Endothelial cell of umbilical vein (primary cell): ENCODE measurements around the gene PAX3. TPM values are rescaled to one million over a fixed set of nuclear protein-coding genes. Genes with fewer than 3 reads are reported as not detected.

Source experiments
- BruUV-seq: library from RNA; stranded (reverse); fragments of 400-500 nt; replicated peaks from 2 replicates; lab custom pipeline; 2021; lab: Mats Ljungman, UMichigan
- CTCF ChIA-PET: fragments of 300-600, 350-600 bp; sonication (Branson Sonifier 250); formaldehyde crosslinking; loops from one replicate; lab custom pipeline; 2021; ENCODE audit warnings: antibody characterized with exemption, inconsistent platforms; lab: Charles Lee
- POLR2A ChIA-PET: fragments of 300-600, 350-600 bp; sonication (Branson Sonifier 250); formaldehyde crosslinking; loops from one replicate; lab custom pipeline; 2021; ENCODE audit warnings: antibody characterized with exemption, inconsistent platforms; lab: Charles Lee
- DNase-seq: peaks from one replicate; pipeline ENCODE4 v3.0.0-alpha.2; 2011; ENCODE audit warnings: low read depth, low spot score
- FAIRE-seq: peaks from 2 replicates; lab custom pipeline; 2011; peaks lifted over from hg19 to GRCh38; lab: Jason Lieb, UNC
- H2AFZ ChIP-seq: 2 replicates; pipeline ENCODE4 v1.6.0; 2012; ENCODE audit warnings: low read depth, low read length, control low read depth, inconsistent platforms
- H3K27ac ChIP-seq: 2 replicates; pipeline ENCODE4 v1.5.1; 2011; ENCODE audit warnings: low read depth, mild to moderate bottlenecking, control low read depth, low read length, moderate library complexity; ENCODE audit not compliant: insufficient read depth
- H3K27me3 ChIP-seq, 2 experiments: 2 replicates each; pipeline versions ENCODE4 v1.6.0 to v1.6.1; 2011; ENCODE audit warnings: low read length in 2 of 2, mixed read lengths in 1 of 2; ENCODE audit not compliant: control insufficient read depth in 2 of 2, insufficient read depth in 2 of 2
- H3K36me3 ChIP-seq, 2 experiments: 2 replicates in 1 of 2; 3 replicates in 1 of 2; pipeline ENCODE4 v1.5.1; 2011; ENCODE audit warnings: low read length in 2 of 2, mild to moderate bottlenecking in 1 of 2, moderate library complexity in 1 of 2; ENCODE audit not compliant: control insufficient read depth in 2 of 2, insufficient read depth in 2 of 2; ENCODE audit errors: extremely low read depth in 1 of 2
- H3K4me1 ChIP-seq: 3 replicates; pipeline ENCODE4 v1.5.1; 2011; ENCODE audit warnings: mild to moderate bottlenecking, low read length; ENCODE audit not compliant: control insufficient read depth, insufficient read depth; ENCODE audit errors: extremely low read depth
- H3K4me2 ChIP-seq: 2 replicates; pipeline ENCODE4 v1.6.1; 2011; ENCODE audit warnings: low read length, control low read depth, mixed read lengths; ENCODE audit not compliant: insufficient read depth
- H3K4me3 ChIP-seq, 3 experiments: fragments of 200-600 bp in 1 of 3; sonication (generic), shearing (Covaris generic) in 1 of 3; replicated peaks in 1 of 3; 2 replicates each; pipeline ENCODE4 v1.5.1; 2011 to 2016; ENCODE audit warnings: control low read depth in 3 of 3, low read length in 3 of 3, mild to moderate bottlenecking in 2 of 3, inconsistent platforms in 1 of 3, low read depth in 1 of 3, moderate library complexity in 1 of 3; ENCODE audit not compliant: insufficient read depth in 1 of 3
- H3K79me2 ChIP-seq: 2 replicates; pipeline ENCODE4 v1.6.0; 2012; ENCODE audit warnings: low read length, inconsistent platforms; ENCODE audit not compliant: control insufficient read depth, insufficient read depth
- H3K9ac ChIP-seq: replicated peaks from 2 replicates; pipeline ENCODE3; 2011; ENCODE audit warnings: low read length, control low read depth; ENCODE audit not compliant: insufficient read depth; ENCODE audit errors: extremely low read depth
- H3K9me1 ChIP-seq: replicated peaks from 3 replicates; pipeline ENCODE4 v1.6.0; 2011; ENCODE audit warnings: mild to moderate bottlenecking, low read length; ENCODE audit not compliant: control insufficient read depth, insufficient read depth; ENCODE audit errors: extremely low read depth
- H3K9me3 ChIP-seq: replicated peaks from 2 replicates; pipeline ENCODE4 v1.5.1; 2012; ENCODE audit warnings: low read length, inconsistent platforms; ENCODE audit not compliant: control insufficient read depth, insufficient read depth
- H4K20me1 ChIP-seq: replicated peaks from 2 replicates; pipeline ENCODE3; 2011; ENCODE audit warnings: mild to moderate bottlenecking, low read length; ENCODE audit not compliant: control insufficient read depth, insufficient read depth; ENCODE audit errors: extremely low read depth
- CTCF ChIP-seq, 2 donors: IDR thresholded peaks; 1 replicate in 1 of 2; 2 replicates in 1 of 2; pipeline ENCODE4 v1.5.1; 2011; ENCODE audit warnings: low read length in 2 of 2, mild to moderate bottlenecking in 2 of 2, moderate library complexity in 2 of 2, control low read depth in 1 of 2, inconsistent platforms in 1 of 2, low read depth in 1 of 2; ENCODE audit not compliant: insufficient read depth in 1 of 2; ENCODE audit errors: extremely low read depth in 1 of 2
- EZH2 ChIP-seq: IDR thresholded peaks from 2 replicates; pipeline ENCODE4 v1.6.1; 2012; ENCODE audit warnings: borderline replicate concordance, low read depth, mild to moderate bottlenecking, moderate library complexity, low read length, inconsistent platforms; ENCODE audit not compliant: severe bottlenecking
- FOS ChIP-seq: IDR thresholded peaks from 2 replicates; pipeline ENCODE4 v1.6.1; 2011; ENCODE audit warnings: mild to moderate bottlenecking, low read length, moderate library complexity, borderline replicate concordance; ENCODE audit not compliant: insufficient read depth
- GATA2 ChIP-seq: IDR thresholded peaks from 2 replicates; pipeline ENCODE4 v1.7.0; 2011; ENCODE audit warnings: low read depth, mild to moderate bottlenecking, moderate library complexity, mixed read lengths, low read length; ENCODE audit not compliant: insufficient read length, insufficient read depth
- JUN ChIP-seq: IDR thresholded peaks from 2 replicates; pipeline ENCODE4 v1.6.1; 2011; ENCODE audit warnings: borderline replicate concordance, low read depth; ENCODE audit not compliant: insufficient read length, insufficient read depth
- MAX ChIP-seq: IDR thresholded peaks from 2 replicates; pipeline ENCODE4 v1.6.1; 2011; ENCODE audit not compliant: insufficient read depth, insufficient read length
- MYC ChIP-seq: IDR thresholded peaks from one replicate; pipeline ENCODE4 v1.6.1; 2011; ENCODE audit warnings: mild to moderate bottlenecking, low read depth, low read length
- POLR2A ChIP-seq: IDR thresholded peaks from 2 replicates; pipeline ENCODE4 v1.6.1; 2012; ENCODE audit warnings: low read depth, mild to moderate bottlenecking, control low read depth, low read length
- POLR2AphosphoS5 ChIP-seq: IDR thresholded peaks from 2 replicates; pipeline ENCODE4 v1.6.1; 2012; ENCODE audit warnings: low read depth, mild to moderate bottlenecking, control low read depth, low read length, moderate library complexity; ENCODE audit not compliant: insufficient read depth
- dilution Hi-C: fragments of 300-500 bp; cut with MboI; formaldehyde crosslinking; loops from one replicate; pipeline ENCODE4 v1.15.0; 2019; ENCODE audit warnings: low sequenced_read_pairs; ENCODE audit not compliant: extremely low pct_ligation_motif_present
- intact Hi-C: fragments of 100-400 bp; cut with micrococcal nuclease; formaldehyde crosslinking; loops from one replicate; pipeline ENCODE4 v1.10.0; 2022
- polyA plus RNA-seq, 4 experiments: library from polyadenylated mRNA; depleted of rRNA in 3 of 4; stranded (reverse) in 3 of 4; unstranded in 1 of 4; fragments of >200 nt; gene quantifications; 2 replicates each; pipeline versions ENCODE4 v1.2.1 to v1.2.3, GENCODE V29; 2011 to 2012; ENCODE audit warnings: missing spikeins in 1 of 4
- total RNA-seq: library from RNA; stranded (reverse); gene quantifications from 2 replicates; pipeline ENCODE4 v1.2.3, GENCODE V29; 2021

PAX3 gene
- total and polyA plus RNA-seq, 2 donors (not counting 3 experiments of a cell fraction or from before 2014, with no cell fraction given) = not detected

- Histone ChIP-seq H4K20me1 (no peaks in the 10 kb centered on the region), H3K9me1 (no peaks in the 10 kb centered on the region), H3K9ac (no peak overlapping the region), H3K4me2 (no peak overlapping the region), H3K4me3 (no peak overlapping the region), H3K27me3 (peaks cover 96 to 99% of the 10 kb centered on the region in 2 experiments), H3K9me3 (no peaks in the 10 kb centered on the region), H2AFZ (no peak overlapping the region), H3K36me3 (no peaks in the 10 kb centered on the region), H3K79me2 (no peaks in the 10 kb centered on the region), H3K27ac (no peak overlapping the region), H3K4me1 (peaks cover 4% of the 10 kb centered on the region)
- no peak for DNase-seq
- TF ChIP-seq POLR2AphosphoS5 = no peak
- no peak for TF ChIP-seq GATA2
- no peak for TF ChIP-seq FOS
- TF ChIP-seq MAX = no peak
- no peak for TF ChIP-seq MYC
- no peak for TF ChIP-seq CTCF (IDR thresholded peaks at IDR 0.05; ENCODE audit: extremely low read depth in 1 of 2, insufficient read depth in 1 of 2, low read depth in 1 of 2, low read length in 2 of 2)
- no peak for TF ChIP-seq JUN
- TF ChIP-seq EZH2 = no peak
- TF ChIP-seq POLR2A = no peak
- POLR2A ChIA-PET = no interaction called here
- BruUV-seq = no TSS peak
- no peak for FAIRE-seq
- CTCF ChIA-PET = interaction anchor here (1.0 kb wide), 1 partner anchor 22 kb away, joined by 4 read pairs; a partner anchor contains a TSS
- intact Hi-C loops = no loop called here
- dilution Hi-C loops = no loop called here
These were observed 842 bp downstream of the PAX3 start for GRCh38 chr2:222298001-222298310.
